ENCODE data around the gene TP53.

DNA sequence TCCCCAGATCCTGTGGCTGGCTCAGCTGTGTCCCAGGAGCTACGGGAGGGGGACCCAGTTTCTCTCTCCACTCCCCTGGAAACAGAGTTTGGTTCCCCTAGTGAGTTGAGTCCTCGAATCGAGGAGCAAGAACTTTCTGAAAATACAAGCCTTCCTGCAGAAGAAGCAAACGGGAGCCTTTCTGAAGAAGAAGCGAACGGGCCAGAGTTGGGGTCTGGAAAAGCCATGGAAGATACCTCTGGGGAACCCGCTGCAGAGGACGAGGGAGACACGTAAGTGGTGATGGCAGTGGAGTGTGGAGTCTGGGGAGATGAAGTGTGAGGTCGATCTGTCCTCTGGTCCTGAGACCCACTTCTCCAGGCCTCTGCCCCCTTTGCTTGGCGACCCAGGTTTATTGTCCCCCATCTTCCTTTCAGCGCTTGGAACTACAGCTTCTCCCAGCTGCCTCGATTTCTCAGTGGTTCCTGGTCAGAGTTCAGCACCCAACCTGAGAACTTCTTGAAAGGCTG lies 1.6 kb upstream of the TP53 start:
- TF ChIP-seq, protein P1, sequence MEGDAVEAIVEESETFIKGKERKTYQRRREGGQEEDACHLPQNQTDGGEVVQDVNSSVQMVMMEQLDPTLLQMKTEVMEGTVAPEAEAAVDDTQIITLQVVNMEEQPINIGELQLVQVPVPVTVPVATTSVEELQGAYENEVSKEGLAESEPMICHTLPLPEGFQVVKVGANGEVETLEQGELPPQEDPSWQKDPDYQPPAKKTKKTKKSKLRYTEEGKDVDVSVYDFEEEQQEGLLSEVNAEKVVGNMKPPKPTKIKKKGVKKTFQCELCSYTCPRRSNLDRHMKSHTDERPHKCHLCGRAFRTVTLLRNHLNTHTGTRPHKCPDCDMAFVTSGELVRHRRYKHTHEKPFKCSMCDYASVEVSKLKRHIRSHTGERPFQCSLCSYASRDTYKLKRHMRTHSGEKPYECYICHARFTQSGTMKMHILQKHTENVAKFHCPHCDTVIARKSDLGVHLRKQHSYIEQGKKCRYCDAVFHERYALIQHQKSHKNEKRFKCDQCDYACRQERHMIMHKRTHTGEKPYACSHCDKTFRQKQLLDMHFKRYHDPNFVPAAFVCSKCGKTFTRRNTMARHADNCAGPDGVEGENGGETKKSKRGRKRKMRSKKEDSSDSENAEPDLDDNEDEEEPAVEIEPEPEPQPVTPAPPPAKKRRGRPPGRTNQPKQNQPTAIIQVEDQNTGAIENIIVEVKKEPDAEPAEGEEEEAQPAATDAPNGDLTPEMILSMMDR (IDR thresholded peaks at IDR 0.05): no peak
- TF ChIP-seq POLR2AphosphoS5 (IDR thresholded peaks at IDR 0.05): no peak

Measured in upper lobe of left lung (tissue), 4 donors.